DLD1 (cell line): ENCODE data around the gene FSCN2.
"Not testable (repeated sequence)": the region's sequence is repeated elsewhere in the genome, so short reads cannot be mapped to it uniquely, and the experiment has no call there.

Experiments
- in situ Hi-C: cut with HindIII; loops from 2 replicates; pipeline ENCODE4 v1.10.0; 2017; ENCODE audit warnings: low sequenced_read_pairs

The FSCN2 gene

DNA sequence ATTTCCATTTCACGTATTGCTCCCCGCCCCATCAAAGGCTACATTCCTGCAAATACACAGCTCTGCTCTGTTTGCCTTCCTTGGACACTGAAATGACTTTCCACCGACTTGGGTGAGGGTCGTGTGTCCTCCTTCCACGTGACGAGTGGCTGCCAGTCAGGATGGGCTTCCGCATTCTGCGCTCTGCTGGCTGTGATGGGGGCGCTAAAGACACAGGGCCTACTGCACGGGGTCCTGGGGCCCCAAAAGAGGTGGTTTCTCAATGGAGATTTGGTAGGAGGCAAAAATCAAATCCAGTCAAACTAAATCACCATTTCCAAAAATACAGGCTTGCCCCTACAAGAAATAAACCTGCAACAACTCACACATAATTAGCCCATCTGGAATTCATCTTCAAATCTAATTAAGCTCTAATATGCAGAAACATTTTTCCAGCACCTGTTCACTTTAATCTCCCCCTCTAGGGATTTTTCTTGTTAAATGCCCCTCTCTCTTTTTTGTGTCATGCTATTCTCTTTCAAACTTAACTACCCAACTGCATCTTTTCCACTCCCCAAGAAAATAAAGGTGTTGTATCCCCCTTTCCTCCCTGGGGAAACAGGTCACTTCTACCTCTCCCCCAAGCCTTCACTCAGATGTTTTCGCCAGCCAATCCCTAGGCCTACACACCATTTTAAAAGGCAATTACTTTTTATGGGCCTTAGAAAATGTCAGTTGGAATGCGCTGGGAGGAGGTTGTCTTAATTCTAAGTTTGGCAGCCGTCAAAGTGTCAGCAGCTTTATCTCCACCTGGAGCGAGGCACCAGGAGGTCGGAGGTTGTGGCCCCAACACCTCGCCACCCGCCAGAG lies 45.8 kb downstream of the FSCN2 start:
- in situ Hi-C loops: no loop called here

DNA sequence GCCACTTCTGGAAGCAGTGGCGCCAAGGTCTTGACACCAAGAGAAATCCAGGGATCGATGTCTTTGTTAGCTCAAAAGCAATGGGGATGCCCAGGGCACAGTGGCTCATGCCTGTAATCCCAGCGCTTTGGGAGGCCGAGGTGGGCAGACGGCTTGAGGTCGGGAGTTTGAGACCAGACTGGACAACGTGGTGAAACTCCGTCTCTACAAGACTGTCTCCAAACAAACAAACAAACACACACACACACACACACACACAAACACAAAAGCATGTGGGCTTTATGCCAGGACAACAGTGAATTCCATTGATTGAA lies 46.4 kb downstream of the FSCN2 start:
- in situ Hi-C loops: no loop called here

DNA sequence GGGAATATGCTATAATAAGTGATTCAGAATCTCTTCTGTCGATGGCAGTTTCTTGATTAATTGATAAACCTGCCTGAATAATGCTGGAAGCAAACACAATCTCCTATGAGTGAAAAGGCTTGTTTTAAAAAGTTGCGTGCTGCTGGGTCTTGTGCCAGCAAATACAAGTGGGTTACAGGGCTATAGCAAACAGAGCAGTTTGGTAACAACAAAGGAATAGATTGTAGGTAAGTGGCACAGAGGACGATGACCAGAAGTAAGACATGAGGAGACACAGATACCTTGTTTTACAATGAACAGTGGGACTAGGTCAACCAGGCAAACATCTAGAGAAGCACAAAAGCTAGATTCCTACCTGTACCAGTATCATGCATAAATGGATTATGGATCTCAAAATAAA lies 47.7 kb downstream of the FSCN2 start:
- in situ Hi-C loops: no loop called here

DNA sequence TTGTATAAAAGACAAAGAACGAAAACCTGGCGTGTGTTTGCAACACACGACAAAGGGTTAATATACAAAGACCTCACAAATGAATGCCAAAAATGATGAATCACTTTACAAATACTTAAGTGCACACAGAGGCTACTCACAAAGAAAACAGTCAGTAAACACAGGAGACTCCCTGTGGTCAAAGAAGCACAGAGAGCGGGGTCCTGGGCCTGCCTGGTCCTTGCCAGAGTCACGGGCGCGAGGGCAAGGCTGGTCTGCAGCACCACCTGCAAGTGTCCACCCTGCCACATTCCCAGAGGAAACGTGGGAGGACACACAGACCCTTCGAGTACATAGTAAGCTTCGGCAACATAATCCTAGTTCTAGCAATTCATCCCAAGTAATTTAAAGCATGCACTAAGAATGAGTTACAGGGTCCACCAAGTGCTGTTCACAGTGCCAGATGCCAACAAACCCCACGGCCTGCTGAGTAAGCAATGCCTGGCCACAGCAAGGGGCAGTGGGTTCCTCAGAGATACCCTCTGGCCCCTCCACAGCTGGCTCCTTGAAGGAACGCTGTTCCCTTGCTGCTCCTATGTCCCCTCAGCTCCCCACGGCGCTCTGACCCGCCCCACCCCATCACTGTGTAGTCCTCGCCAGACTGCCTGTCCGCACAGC lies 48.6 kb downstream of the FSCN2 start:
- in situ Hi-C loops: no loop called here

DNA sequence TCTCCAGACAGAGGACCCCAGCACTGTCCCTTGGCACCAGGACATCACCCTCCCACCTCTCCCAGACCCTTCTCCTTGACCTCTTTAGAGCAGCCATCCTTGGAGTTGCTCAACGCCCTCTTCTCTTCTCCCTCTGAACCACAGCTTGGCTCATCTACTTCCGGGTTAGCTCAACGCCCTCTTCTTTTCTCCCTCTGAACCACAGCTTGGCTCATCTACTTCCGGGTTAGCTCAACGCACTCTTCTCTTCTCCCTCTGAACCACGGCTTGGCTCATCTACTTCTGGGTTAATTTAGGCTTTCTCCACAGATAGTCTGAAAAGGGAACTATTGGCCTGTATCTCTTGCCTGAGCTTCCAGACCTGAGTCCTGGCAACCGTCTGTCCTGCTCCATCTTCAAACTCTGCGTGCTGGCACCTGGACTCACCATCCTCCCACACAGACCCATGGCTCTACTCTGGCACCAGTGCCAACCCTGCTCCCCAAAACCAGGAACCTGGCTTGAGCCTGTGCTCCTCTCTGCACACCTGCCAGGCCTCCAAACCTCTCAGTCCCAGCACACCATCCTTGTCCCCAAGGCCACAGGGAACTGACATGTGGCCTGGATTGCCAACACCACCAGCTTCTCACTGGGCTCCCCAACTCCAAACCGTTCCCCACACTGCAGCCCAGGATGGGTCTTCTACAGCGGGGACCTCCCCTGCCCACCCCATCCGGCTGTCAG lies 49.3 kb downstream of the FSCN2 start:
- in situ Hi-C loops: no loop called here

DNA sequence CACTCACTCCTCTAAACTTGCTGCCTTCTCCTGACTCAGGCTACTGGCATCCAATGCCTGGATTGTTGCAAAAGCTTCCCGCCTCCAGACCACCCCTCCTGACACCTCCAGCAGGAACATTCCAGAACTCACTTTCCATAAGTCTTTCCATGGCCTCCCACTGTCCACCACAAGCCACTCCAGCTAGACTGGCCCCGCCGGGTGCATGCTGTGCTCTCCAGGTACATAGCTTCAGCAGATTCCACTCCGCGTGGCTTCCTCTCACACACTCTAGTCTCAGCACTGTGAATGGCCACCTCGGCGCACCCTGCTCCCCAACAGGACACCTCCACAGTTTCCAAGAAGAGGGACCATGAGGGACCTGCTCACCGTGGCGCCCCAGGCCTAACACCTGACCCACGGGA lies 49.9 kb downstream of the FSCN2 start:
- in situ Hi-C loops: no loop called here

DNA sequence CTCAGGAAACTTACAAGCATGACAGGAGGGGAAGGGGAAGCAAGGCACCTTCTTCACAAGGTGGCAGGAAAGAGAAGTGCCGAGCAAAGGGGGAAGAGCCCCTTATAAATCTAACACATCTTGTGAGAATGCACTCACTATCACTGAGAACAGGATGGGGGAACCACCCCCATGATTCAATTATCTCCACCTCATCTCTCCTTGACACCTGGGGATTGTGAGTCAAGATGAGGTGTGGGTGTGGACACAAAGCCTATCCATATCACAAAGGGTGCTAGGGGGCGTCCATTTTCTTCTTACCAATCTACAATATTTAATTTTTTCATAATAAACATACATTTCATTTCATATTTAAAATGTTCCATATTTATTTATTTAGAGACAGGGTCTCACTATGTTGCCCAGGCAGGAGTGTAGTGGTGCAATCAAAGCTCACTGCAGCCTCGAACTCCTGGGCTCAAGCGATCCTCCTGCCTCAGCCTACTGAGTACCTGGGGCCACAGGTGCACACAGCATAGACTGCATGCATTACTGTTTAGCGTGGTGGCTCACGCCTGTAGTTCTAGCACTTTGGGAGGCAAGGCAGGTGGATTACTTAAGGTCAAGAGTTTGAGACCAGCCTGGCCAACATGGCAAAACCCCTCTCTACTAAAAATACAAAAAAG lies 50.5 kb downstream of the FSCN2 start:
- in situ Hi-C loops: no loop called here

DNA sequence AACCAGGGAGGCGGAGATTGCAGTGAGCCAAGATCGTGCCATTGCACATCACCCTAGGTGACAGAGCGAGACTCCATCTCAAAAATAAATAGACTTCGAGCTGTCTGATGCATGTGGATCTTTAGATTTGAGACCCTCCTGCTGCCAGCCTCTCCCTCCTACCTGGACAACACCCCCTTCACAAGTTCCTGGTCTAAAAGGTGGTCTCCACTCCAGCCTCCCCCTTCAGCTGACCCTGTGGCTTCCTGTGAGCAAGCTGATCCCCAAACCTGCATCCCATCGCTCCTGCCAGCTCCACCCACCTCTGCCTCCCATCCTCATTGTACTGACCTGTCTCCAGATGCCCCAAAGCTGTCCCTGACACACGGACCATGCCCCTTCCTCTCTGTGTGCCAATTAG lies 51.1 kb downstream of the FSCN2 start:
- in situ Hi-C loops: no loop called here

DNA sequence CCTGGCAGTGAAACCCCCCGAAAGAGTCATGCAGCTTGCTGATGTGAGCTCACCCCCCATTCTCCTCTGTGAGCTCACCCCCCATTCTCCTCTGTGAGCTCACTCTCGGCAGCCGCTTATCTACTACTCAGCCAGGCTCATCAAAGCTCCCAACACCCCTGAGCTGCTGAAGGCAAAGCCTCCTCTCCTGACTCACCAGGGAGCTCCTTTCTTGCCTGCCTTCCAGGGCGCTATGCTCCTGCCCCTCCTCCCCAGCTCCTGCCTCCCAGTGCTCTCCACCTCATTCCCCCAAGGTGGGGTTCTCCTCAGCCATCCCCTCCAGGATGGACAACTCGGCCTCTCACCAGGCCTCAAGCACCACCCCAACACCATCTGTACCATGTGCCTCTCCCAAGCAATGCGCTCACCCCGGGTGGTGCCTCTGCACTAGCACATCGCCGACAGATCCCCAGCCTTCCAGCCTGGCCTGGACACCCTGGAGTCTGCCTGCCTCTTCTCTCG lies 51.7 kb downstream of the FSCN2 start:
- in situ Hi-C loops: no loop called here

DNA sequence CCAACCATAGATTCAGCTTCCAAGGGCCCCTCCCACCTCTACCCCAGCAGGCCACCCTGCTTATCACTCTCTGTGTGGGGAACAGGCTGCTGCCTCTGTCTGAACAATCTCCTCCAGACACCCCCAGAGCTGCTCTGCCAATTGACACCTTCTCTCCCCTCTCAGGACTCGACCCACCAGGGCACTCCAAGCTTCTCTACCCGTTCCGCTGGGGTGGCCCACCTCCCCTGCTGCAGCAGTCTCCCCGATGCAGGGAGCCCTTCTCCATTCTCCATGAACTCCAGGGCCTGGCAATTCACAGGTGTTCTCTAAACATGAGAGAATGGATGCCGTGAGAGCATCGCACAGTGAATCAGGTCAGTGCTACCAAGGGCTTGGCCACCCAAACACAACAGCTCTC lies 52.3 kb downstream of the FSCN2 start:
- in situ Hi-C loops: no loop called here

DNA sequence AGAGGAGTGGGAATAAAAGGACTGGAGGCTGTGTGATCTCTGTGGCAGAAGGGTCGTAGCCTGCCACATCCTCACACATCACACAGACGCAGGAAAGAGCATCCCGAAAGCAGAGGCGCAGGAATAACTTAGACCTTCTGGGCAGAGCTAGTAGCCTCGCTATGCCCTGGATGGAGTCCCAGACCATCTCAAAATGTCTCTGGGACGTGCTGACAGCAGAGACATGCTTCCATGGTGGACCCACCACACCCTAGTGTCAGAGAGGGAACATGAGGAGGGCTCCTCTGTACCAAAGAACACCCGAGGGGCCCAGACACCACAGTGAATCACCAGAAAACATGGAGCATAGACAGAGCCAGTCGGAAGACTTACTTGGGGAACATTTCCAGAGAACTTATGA lies 53.6 kb downstream of the FSCN2 start:
- in situ Hi-C loops: no loop called here

DNA sequence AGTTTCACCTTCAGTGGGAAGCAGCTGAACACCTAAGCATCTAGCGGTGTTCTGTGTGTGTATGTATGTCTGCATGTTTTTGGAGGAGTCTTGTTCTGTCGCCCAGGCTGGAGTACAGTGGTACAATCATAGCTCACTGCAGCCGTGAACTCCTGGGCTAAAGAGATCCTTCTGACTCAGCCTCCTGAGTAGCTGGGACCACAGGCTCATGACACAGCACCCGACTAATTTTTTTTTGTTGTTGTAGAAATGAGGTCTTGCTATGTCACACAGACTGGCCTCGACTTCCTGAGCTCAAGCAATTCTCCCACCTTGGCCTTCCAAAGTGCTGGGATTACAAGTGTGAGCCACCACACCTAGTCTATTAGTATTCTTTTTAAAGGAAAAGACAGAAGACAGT lies 54.2 kb downstream of the FSCN2 start:
- in situ Hi-C loops: no loop called here

DNA sequence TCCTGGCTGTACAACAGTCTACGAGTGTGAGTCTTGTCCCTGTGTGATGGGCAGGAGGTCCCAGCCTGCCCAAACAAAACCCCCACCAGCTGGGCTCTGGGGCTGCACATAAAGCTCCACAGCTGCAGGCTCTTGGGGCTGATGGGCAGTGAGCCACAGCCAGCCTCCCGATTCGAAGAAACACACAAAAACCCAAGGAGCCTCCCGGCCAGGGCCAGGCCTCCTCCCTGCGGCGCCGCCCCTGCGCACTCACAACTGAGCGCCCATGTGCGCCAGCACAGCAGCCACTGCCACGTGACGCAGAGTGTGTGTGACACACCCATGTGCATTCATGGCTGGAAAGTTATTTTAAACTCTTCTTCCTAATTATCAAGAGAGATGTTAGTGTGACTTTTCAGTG lies 54.6 kb downstream of the FSCN2 start:
- in situ Hi-C loops: no loop called here

DNA sequence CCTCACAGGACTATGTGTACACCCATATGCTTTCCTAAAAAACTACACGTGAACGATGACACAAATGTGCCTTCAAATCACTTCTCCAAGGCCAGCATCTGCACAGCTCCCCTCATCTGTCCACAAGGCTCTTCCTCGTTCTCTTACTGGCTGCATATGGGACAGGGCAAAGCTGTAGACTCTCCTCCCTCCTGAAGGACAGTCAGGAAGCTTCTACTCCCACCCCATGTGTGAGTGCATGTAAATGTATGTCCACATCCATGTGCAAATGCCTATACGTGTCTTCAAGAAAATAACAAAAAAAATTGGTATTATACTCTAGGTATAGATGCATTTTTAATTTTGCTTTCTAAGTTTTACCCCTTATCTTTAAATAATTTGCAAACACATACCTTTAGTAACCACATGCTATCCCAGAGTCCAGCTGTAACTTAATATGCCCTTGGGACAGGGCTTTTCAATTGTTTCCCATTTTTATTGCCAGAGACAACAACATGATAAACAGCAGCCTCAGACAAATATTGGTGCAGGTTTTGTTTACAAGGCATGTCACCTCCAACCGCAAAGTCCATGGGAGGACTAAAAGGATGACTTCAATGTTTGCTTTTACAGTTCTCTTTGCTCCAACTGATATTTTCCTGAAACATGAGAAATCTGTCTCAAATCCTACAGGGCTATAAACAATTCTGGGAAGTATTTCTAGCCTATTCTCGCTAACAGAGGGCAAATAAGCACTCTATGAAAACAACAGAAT lies 55.6 kb downstream of the FSCN2 start:
- in situ Hi-C loops: no loop called here

DNA sequence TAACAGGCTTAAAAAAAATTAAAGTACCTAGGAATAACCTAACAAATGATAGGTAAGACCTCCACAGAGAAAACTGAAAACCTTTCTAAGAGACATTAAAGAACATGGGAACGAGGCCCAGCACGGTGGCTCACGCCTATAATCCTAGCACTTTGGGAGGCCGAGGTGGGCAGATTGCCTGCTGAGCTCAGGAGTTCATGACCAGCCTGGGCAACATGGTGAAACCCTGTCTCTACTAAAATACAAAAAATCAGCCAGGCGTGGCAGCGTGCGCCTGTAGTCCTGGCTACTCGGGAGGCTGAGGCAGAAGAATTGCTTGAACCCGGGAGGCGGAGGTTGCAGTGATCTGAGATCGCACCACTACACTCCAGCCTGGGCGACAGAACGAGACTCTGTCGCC lies 56.6 kb downstream of the FSCN2 start:
- in situ Hi-C loops: not testable (repeated sequence)

DNA sequence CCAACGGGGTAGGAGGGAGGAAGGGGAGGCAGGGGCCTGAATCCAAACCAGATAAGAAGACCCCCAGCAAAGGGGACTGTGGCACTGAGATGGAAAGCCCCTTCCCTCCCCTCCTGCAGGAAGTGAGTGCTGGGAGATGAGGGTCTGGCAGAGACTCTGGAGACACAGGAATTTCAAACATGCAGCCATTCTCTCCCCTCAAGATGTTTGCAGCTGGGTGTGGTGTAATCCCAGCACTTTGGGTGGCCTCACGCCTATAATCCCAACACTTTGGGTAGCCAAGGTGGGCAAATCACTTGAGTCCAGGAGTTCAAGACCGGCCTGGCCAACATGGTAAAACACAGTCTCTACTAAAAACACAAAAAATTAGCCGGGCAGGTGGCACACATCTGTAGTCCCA lies 57.9 kb downstream of the FSCN2 start:
- in situ Hi-C loops: no loop called here
